ENCODE measurements around the gene ARID3B. TPM values are rescaled to one million over a fixed set of nuclear protein-coding genes. Genes with fewer than 3 reads are reported as not detected.

ARID3B gene
- total and polyA plus RNA-seq, 2 of the 4 experiments (the other 2 are of a cell fraction): 2.5 to 5.0 TPM

Other genes with a start within 250 kb of the ARID3B start
- 0.18 and 0.28 TPM in 2 replicates for gene CYP11A1, start 173.6 kb upstream of the ARID3B start, total RNA-seq (2012; rRNA removed)
- 0.46 and 0.50 TPM in 2 replicates for gene CYP11A1, start 173.6 kb upstream of the ARID3B start, polyA plus RNA-seq (2012; rRNA removed)
- gene SEMA7A, start 107.3 kb upstream of the ARID3B start, total RNA-seq (2012; rRNA removed): 27.8 and 30.5 TPM in 2 replicates
- gene SEMA7A, start 107.3 kb upstream of the ARID3B start, polyA plus RNA-seq (2012; rRNA removed): 87.3 and 88.1 TPM in 2 replicates
- 57.8 and 68.1 TPM in 2 replicates for gene UBL7, start 80.1 kb upstream of the ARID3B start, total RNA-seq (2012; rRNA removed)
- gene UBL7, start 80.1 kb upstream of the ARID3B start, polyA plus RNA-seq (2012; rRNA removed): 78.4 and 80.1 TPM in 2 replicates
- gene CLK3, start 74.6 kb downstream of the ARID3B start, total RNA-seq (2012; rRNA removed): 114 and 117 TPM in 2 replicates
- gene CLK3, start 74.6 kb downstream of the ARID3B start, polyA plus RNA-seq (2012; rRNA removed): 77.0 and 84.7 TPM in 2 replicates
- gene EDC3, start 154.8 kb downstream of the ARID3B start, total RNA-seq (2012; rRNA removed): 16.7 and 16.8 TPM in 2 replicates
- gene EDC3, start 154.8 kb downstream of the ARID3B start, polyA plus RNA-seq (2012; rRNA removed): 36.7 and 38.0 TPM in 2 replicates
- under 0.01 TPM in 2 replicates for gene CYP1A1, start 184.3 kb downstream of the ARID3B start, total RNA-seq (2012; rRNA removed)
- 0.03 and 0.04 TPM in 2 replicates for gene CYP1A1, start 184.3 kb downstream of the ARID3B start, polyA plus RNA-seq (2012; rRNA removed)
- gene CYP1A2, start 207.6 kb downstream of the ARID3B start, total RNA-seq (2012; rRNA removed): not detected in 2 replicates
- gene CYP1A2, start 207.6 kb downstream of the ARID3B start, polyA plus RNA-seq (2012; rRNA removed): not detected in 2 replicates
- 10.8 and 13.6 TPM in 2 replicates for gene CSK, start 240.9 kb downstream of the ARID3B start, total RNA-seq (2012; rRNA removed)
- 42.5 and 54.0 TPM in 2 replicates for gene CSK, start 240.9 kb downstream of the ARID3B start, polyA plus RNA-seq (2012; rRNA removed)

Data from IMR-90 (cell line).